Measurements from ENCODE around the gene CLSTN2.

GRCh38 chr3:140579260-140579659 lies 644.3 kb downstream of the CLSTN2 start:
- TF ChIP-seq POLR2A (IDR thresholded peaks at IDR 0.05) (no peak), CTCF (IDR thresholded peaks at IDR 0.05) (peak in 2 of 3 experiments; percentile 13 to 23)
